A673 (cell line): ENCODE results near the gene HAL. TPM values are rescaled to one million over a fixed set of nuclear protein-coding genes. Genes with fewer than 3 reads are reported as not detected.

Experiments
- BruUV-seq: library from RNA; stranded (reverse); fragments of 400-500 nt; replicated peaks from 2 replicates; lab custom pipeline; 2021; lab: Mats Ljungman, UMichigan
- CTCF ChIA-PET: fragments of 300-600 bp; sonication (Branson Sonifier 250); formaldehyde crosslinking; loops from one replicate; lab custom pipeline; 2022; ENCODE audit warnings: antibody characterized with exemption; lab: Charles Lee
- POLR2A ChIA-PET: fragments of 300-600 bp; sonication (Branson Sonifier 250); formaldehyde crosslinking; loops from one replicate; lab custom pipeline; 2022; ENCODE audit warnings: antibody characterized with exemption; ENCODE audit not compliant: low non-redundant PET; lab: Charles Lee
- DNase-seq: peaks from one replicate; pipeline ENCODE4 v3.0.0-alpha.2; 2015; ENCODE audit warnings: low spot score
- H3K27ac ChIP-seq: fragments of 200-600 bp; sonication (generic); 2 replicates; pipeline ENCODE4 v1.5.1; 2016; ENCODE audit warnings: mixed run types, low read depth, mild to moderate bottlenecking, mixed read lengths, antibody characterized with exemption, low read length; ENCODE audit not compliant: poor library complexity, severe bottlenecking
- H3K27me3 ChIP-seq: fragments of 200-600 bp; sonication (generic); replicated peaks from 2 replicates; pipeline ENCODE4 v1.6.1; 2017; ENCODE audit warnings: mixed run types, low read depth, mild to moderate bottlenecking, mixed read lengths, antibody characterized with exemption, low read length; ENCODE audit not compliant: insufficient read depth, poor library complexity
- H3K36me3 ChIP-seq: fragments of 200-600 bp; sonication (generic); 2 replicates; pipeline ENCODE4 v1.6.1; 2016; ENCODE audit warnings: mixed run types, mild to moderate bottlenecking, mixed read lengths, antibody characterized with exemption, low read length; ENCODE audit not compliant: insufficient read depth, poor library complexity, severe bottlenecking
- H3K4me1 ChIP-seq: fragments of 200-600 bp; sonication (generic); 2 replicates; pipeline ENCODE4 v1.6.1; 2017; ENCODE audit warnings: mixed run types, mild to moderate bottlenecking, mixed read lengths, antibody characterized with exemption, low read length; ENCODE audit not compliant: insufficient read depth, poor library complexity, severe bottlenecking
- H3K4me3 ChIP-seq: fragments of 200-600 bp; sonication (generic); 2 replicates; pipeline ENCODE4 v1.5.1; 2016; ENCODE audit warnings: low read depth, mixed run types, mild to moderate bottlenecking, mixed read lengths, low read length; ENCODE audit not compliant: poor library complexity, severe bottlenecking
- H3K9me3 ChIP-seq: fragments of 200-600 bp; sonication (generic); 2 replicates; pipeline ENCODE4 v1.6.1; 2016; ENCODE audit warnings: mixed run types, low read depth, mild to moderate bottlenecking, mixed read lengths, antibody characterized with exemption, low read length; ENCODE audit not compliant: poor library complexity, severe bottlenecking
- EZH2 ChIP-seq: fragments of 200-600 bp; sonication (generic); IDR thresholded peaks from 2 replicates; pipeline ENCODE4 v1.6.1; 2017; ENCODE audit warnings: borderline replicate concordance, low read depth, mild to moderate bottlenecking, mixed read lengths, antibody characterized with exemption, low read length; ENCODE audit not compliant: poor library complexity, severe bottlenecking
- intact Hi-C: fragments of 100-400 bp; cut with micrococcal nuclease; formaldehyde crosslinking; loops from one replicate; pipeline ENCODE4 v1.10.0; 2022; ENCODE audit not compliant: unreplicated experiment
- total RNA-seq: library from RNA; stranded (reverse); gene quantifications from 2 replicates; pipeline ENCODE4 v1.2.3, GENCODE V29; 2021
- TF ChIP-seq, protein P1 (sequence below): fragments of 300-800, 200-600 bp; sonication (generic); conservative IDR thresholded peaks from 2 replicates; pipeline ENCODE4 v1.5.1; 2017; ENCODE audit warnings: low read depth, mild to moderate bottlenecking, antibody characterized with exemption, low read length, moderate library complexity, mixed read lengths

The HAL gene
- total RNA-seq, 1 experiment from 2014 or later: 1.6 TPM

DNA sequence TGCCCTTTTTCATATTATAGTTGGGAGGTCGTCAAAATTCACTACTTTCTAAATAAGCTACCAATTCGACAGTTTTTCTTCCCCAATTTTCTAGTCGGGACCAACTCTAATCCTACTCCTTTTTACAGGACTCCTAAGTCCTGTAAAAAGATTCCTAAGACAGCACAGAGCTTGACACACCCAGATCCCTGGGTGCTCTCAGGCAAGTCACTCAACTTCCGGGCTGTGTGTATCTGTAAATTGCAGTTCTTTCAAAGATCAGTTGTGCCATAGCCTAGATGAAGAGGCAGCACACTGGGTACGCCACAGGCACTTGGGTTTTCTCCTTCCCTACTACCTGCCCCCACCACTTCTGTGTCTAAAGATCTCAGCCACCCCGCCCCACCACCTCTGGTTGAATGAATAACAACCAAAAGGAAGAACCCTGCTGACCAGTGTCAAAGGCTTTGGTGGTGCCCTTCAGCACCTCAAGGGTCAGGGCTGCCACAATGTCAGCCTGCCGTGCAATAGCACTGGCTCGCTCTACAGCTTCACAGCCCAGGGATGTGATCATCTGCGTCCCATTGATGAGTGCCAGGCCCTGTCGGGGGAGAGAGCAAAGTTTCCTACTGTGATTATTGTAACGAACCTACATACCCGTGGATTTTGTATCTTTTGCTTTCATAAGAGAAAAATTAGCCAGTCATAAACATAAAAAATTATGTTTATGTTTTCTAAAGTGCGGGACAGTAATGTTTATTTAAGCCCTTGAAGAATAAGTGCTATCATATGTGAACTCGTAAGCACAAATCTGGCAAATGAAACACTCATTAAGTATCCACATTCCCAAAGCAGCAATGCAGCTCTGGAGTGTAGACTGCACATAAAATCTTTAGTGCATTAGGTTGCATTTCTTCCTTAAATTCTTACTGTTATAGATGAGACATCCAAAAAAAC lies 9.2 kb downstream of the HAL start:
- no peak for DNase-seq
- CTCF ChIA-PET: no interaction called here
- intact Hi-C loops: no loop called here
- no peak overlapping the region for H3K27ac ChIP-seq
- no peak for TF ChIP-seq EZH2
- TF ChIP-seq, protein P1, sequence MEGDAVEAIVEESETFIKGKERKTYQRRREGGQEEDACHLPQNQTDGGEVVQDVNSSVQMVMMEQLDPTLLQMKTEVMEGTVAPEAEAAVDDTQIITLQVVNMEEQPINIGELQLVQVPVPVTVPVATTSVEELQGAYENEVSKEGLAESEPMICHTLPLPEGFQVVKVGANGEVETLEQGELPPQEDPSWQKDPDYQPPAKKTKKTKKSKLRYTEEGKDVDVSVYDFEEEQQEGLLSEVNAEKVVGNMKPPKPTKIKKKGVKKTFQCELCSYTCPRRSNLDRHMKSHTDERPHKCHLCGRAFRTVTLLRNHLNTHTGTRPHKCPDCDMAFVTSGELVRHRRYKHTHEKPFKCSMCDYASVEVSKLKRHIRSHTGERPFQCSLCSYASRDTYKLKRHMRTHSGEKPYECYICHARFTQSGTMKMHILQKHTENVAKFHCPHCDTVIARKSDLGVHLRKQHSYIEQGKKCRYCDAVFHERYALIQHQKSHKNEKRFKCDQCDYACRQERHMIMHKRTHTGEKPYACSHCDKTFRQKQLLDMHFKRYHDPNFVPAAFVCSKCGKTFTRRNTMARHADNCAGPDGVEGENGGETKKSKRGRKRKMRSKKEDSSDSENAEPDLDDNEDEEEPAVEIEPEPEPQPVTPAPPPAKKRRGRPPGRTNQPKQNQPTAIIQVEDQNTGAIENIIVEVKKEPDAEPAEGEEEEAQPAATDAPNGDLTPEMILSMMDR: no peak
- peaks cover 16% of the 10 kb centered on the region for H3K4me1 ChIP-seq
- no TSS peak for BruUV-seq
- no peaks in the 10 kb centered on the region for H3K9me3 ChIP-seq
- POLR2A ChIA-PET: no interaction called here
- no peak overlapping the region for H3K4me3 ChIP-seq
- no peaks in the 10 kb centered on the region for H3K36me3 ChIP-seq
- H3K27me3 ChIP-seq: no peaks in the 10 kb centered on the region

DNA sequence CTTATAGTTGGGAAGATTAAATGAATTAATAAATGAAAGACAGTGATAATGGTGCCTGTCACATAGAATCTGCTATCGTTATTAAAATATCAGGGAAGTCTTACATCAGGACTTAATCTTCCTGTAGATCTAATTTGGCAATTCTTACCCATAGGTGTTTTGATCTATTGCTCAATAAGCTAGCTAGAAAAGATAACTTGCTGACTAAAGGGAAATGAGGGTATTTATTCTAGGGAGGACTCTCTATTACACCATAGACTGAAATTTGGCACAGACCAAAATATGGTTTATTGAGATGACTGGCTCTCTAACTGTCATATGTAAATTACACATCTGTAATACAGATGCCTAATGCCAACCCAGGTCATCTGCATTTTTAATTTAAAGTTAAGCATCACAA lies 11.5 kb downstream of the HAL start:
- CTCF ChIA-PET: no interaction called here
- intact Hi-C loops: no loop called here

DNA sequence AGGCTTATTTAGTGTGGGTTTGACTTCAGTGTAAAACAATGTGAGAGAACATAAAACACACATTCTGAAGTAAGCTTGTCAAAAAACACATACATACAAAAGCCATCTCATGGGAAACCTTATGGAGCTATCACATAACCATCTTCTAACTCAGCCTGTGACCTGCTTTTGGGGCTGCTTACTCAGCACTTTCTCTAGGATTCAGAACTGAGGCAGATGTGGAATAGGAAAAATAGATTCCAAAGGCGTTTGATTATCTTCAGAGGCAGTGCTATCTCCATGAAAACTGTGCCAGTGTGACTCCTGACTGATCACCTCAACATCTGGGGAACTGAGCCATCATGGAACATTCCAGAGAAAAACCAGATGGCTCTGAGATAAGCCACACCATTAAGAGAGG lies 13.5 kb downstream of the HAL start:
- Histone ChIP-seq H3K4me3 (no peak overlapping the region), H3K27me3 (no peaks in the 10 kb centered on the region), H3K27ac (no peak overlapping the region), H3K4me1 (no peaks in the 10 kb centered on the region), H3K36me3 (no peaks in the 10 kb centered on the region), H3K9me3 (no peaks in the 10 kb centered on the region)
- no TSS peak for BruUV-seq
- CTCF ChIA-PET: interaction anchor here (0.9 kb wide), 1 partner anchor 16 kb away, joined by 3 read pairs; no protein-coding TSS in a partner anchor
- intact Hi-C loops: no loop called here
- no peak for TF ChIP-seq EZH2
- TF ChIP-seq, protein P1: no peak
- POLR2A ChIA-PET: no interaction called here
- no peak for DNase-seq

More for the DNA sequence above, 11.5 kb downstream of the HAL start:
- Histone ChIP-seq H3K36me3 (no peaks in the 10 kb centered on the region), H3K9me3 (no peaks in the 10 kb centered on the region), H3K4me3 (no peak overlapping the region), H3K27ac (no peak overlapping the region), H3K27me3 (no peaks in the 10 kb centered on the region), H3K4me1 (peaks cover 11% of the 10 kb centered on the region)
- BruUV-seq: no TSS peak
- TF ChIP-seq, protein P1: no peak
- TF ChIP-seq EZH2: no peak
- no peak for DNase-seq
- POLR2A ChIA-PET: no interaction called here
